ENCODE results near the gene PRDM2. TPM values are rescaled to one million over a fixed set of nuclear protein-coding genes. Genes with fewer than 3 reads are reported as not detected.
"Not testable (repeated sequence)": the region's sequence is repeated elsewhere in the genome, so short reads cannot be mapped to it uniquely, and the experiment has no call there.

Gene PRDM2, protein sequence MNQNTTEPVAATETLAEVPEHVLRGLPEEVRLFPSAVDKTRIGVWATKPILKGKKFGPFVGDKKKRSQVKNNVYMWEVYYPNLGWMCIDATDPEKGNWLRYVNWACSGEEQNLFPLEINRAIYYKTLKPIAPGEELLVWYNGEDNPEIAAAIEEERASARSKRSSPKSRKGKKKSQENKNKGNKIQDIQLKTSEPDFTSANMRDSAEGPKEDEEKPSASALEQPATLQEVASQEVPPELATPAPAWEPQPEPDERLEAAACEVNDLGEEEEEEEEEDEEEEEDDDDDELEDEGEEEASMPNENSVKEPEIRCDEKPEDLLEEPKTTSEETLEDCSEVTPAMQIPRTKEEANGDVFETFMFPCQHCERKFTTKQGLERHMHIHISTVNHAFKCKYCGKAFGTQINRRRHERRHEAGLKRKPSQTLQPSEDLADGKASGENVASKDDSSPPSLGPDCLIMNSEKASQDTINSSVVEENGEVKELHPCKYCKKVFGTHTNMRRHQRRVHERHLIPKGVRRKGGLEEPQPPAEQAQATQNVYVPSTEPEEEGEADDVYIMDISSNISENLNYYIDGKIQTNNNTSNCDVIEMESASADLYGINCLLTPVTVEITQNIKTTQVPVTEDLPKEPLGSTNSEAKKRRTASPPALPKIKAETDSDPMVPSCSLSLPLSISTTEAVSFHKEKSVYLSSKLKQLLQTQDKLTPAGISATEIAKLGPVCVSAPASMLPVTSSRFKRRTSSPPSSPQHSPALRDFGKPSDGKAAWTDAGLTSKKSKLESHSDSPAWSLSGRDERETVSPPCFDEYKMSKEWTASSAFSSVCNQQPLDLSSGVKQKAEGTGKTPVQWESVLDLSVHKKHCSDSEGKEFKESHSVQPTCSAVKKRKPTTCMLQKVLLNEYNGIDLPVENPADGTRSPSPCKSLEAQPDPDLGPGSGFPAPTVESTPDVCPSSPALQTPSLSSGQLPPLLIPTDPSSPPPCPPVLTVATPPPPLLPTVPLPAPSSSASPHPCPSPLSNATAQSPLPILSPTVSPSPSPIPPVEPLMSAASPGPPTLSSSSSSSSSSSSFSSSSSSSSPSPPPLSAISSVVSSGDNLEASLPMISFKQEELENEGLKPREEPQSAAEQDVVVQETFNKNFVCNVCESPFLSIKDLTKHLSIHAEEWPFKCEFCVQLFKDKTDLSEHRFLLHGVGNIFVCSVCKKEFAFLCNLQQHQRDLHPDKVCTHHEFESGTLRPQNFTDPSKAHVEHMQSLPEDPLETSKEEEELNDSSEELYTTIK (N-terminal part only)
- 7.1 and 9.5 TPM in 2 replicates for total RNA-seq (2014; rRNA removed; shearing (Covaris generic))

DNA sequence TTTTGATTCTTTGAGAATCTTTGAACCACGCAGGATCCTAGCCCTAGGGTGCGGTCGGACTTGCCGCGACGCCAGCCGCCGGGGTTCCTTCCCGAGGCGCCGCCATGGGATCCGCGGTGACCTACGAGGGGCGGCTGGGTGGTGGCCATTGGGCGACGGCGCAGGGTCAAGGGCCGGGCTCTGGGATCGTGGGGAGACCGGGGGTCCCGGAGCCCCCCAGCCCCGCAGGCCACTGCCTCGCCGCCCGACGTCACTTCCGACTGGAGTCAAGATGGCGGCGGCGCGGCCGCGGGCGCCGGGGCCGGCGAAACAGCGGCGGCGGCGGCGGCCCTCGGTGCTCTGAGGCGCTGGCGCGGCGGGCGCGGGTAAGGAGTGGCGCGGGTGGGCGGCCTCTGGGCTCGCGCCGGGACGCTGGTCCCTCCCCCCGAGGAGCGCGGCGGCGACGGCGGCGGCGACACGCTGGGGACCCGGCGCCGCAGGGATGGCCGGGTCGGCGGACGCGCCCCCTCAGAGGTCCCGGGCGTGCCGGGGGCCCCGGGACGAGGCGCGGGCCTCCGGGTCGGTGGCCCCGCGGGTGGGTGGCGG is at the start of gene PRDM2:
Gene PRDM2 (plus strand): TSS at position 253 of the 585 bp plus-strand sequence. CDS start 15,418 bp downstream, outside the sequence.
- DNase-seq (ENCODE audit: low read depth): peak; percentile 47

- peak; percentile 8 for DNase-seq (ENCODE audit: low read depth)
These were observed 48.7 kb upstream of the PRDM2 start for GRCh38 chr1:13651279-13651678.

GRCh38 chr1:13652238-13652637 is 47.8 kb upstream of the PRDM2 start:
- no peak for DNase-seq (ENCODE audit: low read depth)

- peak; percentile 25 for DNase-seq (ENCODE audit: low read depth)
These were observed 38.4 kb upstream of the PRDM2 start for GRCh38 chr1:13661539-13661938.

- peak; percentile 30 for DNase-seq (ENCODE audit: low read depth)
These were observed 37.5 kb upstream of the PRDM2 start for GRCh38 chr1:13662493-13662892.

DNA sequence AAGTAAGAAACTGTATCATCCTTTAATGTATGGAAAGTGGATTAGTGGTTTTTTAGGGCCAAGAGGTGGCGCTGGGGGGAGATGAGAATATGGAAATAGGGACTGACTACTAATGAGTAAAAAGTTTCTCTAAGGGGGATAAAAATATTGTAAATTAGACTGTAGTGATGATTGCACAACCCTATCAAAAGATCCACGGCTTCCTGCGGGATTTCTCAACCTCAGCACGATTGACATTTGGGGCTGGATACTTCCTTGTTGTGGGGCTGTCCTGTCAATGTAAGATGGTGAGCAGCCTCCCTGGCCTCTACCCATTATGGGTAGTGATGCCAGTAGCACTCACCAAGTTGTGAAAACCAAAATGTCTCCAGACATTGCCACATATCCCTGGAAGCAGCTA is 36.0 kb upstream of the PRDM2 start:
- no peak for DNase-seq (ENCODE audit: low read depth)

GRCh38 chr1:13664451-13664850 is 35.5 kb upstream of the PRDM2 start:
- no peak for DNase-seq (ENCODE audit: low read depth)

DNA sequence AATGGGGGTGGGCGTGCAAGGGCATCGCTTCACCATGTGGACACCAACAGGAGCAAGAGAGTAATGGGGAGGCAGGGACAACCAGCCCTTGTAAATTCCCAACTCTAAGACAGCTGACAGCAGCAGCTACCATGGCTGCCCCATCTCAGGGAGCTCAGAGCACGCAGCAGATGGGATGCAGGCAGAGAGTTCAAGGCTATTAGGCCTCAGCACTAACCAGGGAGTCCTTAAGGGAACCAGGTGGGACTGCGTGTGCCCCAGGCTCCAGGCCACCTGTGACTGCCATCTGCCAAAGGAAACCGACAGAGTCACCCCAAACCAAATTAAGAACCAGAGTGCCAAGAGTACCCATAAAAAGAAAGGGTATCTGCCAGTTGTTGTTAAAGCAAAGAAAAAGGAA is 33.7 kb upstream of the PRDM2 start:
- DNase-seq (ENCODE audit: low read depth): no peak

DNA sequence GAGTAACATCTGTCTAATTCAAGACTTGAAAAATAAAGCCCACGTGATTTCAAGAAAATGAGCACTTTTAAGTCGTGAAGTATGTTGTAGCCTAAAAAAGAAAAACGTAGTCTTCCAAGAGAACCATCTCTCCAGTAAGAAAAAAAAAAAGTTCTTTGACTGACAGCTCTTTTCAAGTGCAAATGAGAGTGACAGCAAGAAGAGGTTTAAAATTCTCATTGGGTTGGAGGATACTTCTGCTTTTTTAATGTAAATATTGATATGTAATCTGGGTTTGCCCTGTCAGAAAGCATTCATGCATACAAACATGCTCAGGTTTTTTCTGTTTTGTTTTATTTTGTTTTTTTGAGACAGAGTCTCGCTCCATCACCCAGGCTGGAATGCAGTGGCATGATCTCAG is 32.3 kb upstream of the PRDM2 start:
- DNase-seq (ENCODE audit: low read depth): no peak

GRCh38 chr1:13674377-13674776 is 25.6 kb upstream of the PRDM2 start:
- DNase-seq (ENCODE audit: low read depth): no peak

DNA sequence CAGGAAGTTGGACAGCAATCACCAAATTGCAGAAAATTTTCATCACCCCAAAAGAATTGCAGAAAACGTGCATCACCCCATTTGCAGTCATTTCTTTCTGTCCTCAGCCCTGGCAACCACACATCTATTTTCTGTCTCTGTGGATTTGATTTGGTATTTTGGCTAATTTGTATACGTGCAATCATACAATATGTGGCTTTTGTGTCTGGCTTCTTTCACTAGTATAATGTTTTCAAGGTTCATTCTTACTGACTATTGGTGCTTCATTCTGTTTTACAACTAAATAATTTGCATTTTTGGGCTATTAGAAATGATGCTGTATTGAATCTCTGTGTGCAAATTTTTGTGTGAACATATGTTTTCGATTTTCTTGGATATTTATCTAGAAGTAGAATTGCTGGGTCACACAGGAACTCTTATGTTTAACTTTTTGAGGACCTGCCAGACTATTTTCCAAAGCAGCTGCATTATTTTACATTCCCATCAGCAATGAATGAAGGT is 24.8 kb upstream of the PRDM2 start:
- DNase-seq (ENCODE audit: low read depth): no peak

GRCh38 chr1:13677896-13678295 is 22.1 kb upstream of the PRDM2 start:
- DNase-seq (ENCODE audit: low read depth): no peak

- DNase-seq (ENCODE audit: low read depth): no peak
These were observed 20.3 kb upstream of the PRDM2 start for GRCh38 chr1:13679651-13680050.

DNA sequence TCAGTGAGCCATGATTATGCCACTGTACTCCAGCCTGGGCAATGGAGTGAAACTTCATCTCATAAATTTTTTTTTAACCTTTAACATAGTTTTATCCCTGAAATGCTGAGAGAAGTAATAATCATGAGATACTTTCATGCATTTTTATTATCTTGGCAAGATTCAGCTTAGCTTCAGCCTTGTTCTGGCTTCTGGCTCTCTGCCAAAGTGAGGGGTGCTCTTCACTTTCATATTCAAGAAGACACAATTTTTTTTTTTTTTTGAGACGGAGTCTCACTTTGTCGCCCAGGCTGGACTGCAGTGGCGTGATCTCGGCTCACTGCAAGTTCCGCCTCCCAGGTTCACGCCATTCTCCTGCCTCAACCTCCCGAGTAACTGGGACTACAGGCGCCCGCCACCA is 19.4 kb upstream of the PRDM2 start:
- not testable (repeated sequence) for DNase-seq (ENCODE audit: low read depth)

GRCh38 chr1:13681921-13682320 is 18.1 kb upstream of the PRDM2 start:
- DNase-seq (ENCODE audit: low read depth): no peak

- DNase-seq (ENCODE audit: low read depth): no peak
These were observed 17.5 kb upstream of the PRDM2 start for GRCh38 chr1:13682444-13682843.

DNA sequence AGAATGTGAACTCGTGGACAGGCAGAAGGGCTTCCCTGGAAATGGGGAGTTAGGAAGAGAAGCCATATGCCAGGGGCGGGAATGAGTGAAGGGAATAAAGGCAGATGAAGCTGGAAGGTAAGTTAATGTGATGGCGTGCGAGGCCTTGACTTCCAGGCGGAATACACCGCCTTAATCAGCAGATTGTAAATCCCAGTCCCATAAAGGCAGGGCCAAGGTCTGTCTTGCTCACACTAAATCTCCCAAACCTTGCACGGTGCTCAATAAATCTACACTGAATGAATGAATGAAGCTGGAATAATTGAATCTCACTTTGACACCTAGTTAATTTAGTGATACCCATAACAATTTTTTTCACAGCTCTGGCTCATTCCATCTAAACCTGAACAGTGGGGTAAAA is 16.8 kb upstream of the PRDM2 start:
- DNase-seq (ENCODE audit: low read depth): no peak

- DNase-seq (ENCODE audit: low read depth): no peak
These were observed 12.8 kb upstream of the PRDM2 start for GRCh38 chr1:13687151-13687715.

- DNase-seq (ENCODE audit: low read depth): not testable (repeated sequence)
These were observed 6.9 kb upstream of the PRDM2 start for GRCh38 chr1:13693094-13693493.

DNA sequence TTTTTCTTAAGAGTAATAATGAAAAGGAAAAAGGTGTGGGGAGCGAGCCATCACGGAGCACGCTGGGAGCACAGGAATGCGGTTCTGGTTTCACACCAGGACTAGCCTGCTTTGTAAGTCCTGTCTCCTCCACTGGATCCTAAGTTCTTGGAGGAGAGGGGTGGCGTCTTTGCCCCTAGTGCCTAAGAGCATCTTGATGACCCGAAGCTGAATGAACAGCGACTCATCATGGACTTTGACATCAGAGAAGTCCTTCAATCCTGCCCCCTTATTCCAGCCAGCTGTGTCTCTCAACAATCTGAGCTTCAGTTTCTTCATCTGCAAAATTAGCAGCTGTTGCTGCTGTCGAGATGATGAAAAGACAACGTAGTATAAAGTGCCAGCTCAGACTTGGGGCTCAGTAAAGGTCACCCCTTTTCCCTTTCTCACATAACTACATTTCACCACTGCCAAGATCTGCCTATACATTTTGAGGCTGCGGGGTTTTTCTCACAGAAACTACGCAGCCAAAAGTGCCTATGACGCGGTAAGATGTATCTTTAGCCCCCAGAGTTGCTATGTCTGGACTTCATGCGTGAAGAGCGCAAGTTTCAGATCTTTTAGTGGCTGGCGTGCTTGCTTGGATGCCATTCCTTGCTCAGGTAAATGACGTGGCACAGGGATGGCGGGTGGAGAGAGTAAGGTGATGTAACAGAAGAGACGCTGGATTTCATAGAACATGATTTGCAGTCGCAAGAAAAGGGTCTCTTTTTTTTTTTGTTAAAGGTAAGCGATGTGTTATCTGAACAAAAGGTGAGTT is 4.9 kb upstream of the PRDM2 start:
- DNase-seq (ENCODE audit: low read depth): no peak
